Cardiac septum (tissue), 1 donor: Measurements from ENCODE around the gene MMP20. TPM values are rescaled to one million over a fixed set of nuclear protein-coding genes. Genes with fewer than 3 reads are reported as not detected.

Experiments
- DNase-seq: peaks from one replicate; pipeline ENCODE4 v3.0.0-alpha.2; 2020; ENCODE audit warnings: low spot score
- intact Hi-C: fragments of 100-400 bp; cut with DNase I; formaldehyde crosslinking; loops from one replicate; pipeline ENCODE4 v1.14.0; 2022
- total RNA-seq: library from RNA; stranded (reverse); fragmentation: NEBNext Ultra II Directional; extraction: Animal tissue kit (Norgen Biotek cat#: 25700); gene quantifications from one replicate; pipeline ENCODE4 v1.2.1, GENCODE V29; 2021
- donor health status: DM: no; HTN: no; CAD: no.

The MMP20 gene
- total RNA-seq, 1 donor from 2014 or later, result not detected

DNA sequence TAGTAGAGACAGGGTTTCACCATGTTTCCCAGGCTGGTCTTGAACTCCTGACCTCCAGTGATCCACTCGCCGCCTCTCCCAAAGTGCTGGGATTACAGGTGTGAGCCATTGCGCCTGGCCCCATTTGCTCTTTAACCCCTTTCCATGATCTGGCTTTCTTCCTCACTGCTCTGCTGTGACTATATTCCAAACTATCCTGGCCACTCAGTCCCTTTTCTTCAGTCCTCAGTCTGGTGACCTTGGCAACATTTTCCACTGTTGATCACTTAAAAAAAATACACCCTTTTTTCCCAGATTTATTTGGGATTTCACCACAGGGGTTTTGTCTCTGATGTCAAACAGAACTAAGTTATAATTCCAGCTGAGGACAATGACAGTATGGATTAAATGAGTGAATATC, 24.5 kb downstream of the MMP20 start:
- no peak for DNase-seq
- intact Hi-C loops, result no loop called here

- intact Hi-C loops, result no loop called here
- DNase-seq, result no peak
Observed at GRCh38 chr11:102599642-102600261, 25.4 kb downstream of the MMP20 start.

GRCh38 chr11:102598272-102598671, 26.9 kb downstream of the MMP20 start:
- intact Hi-C loops, result no loop called here
- DNase-seq, result no peak

DNA sequence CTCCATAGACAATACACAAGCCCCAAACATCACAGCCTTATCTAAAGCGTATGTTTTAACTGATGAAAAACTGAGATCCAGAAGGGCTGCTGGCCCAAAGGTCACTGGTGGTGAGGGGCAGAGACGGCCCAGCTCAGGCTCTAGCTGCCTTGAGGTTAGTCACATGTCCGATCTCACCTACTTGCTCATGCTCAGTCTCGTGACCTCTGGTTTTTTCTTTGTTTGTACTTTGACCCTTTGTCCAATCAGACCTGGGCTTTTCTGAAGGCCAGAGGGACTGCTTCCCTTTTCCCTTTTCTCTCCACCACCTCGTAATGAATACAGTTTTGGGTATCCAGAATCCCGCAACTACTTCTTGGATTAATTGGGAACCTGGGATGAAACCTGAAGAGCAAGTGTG, 28.6 kb downstream of the MMP20 start:
- no peak for DNase-seq
- intact Hi-C loops, result no loop called here

DNA sequence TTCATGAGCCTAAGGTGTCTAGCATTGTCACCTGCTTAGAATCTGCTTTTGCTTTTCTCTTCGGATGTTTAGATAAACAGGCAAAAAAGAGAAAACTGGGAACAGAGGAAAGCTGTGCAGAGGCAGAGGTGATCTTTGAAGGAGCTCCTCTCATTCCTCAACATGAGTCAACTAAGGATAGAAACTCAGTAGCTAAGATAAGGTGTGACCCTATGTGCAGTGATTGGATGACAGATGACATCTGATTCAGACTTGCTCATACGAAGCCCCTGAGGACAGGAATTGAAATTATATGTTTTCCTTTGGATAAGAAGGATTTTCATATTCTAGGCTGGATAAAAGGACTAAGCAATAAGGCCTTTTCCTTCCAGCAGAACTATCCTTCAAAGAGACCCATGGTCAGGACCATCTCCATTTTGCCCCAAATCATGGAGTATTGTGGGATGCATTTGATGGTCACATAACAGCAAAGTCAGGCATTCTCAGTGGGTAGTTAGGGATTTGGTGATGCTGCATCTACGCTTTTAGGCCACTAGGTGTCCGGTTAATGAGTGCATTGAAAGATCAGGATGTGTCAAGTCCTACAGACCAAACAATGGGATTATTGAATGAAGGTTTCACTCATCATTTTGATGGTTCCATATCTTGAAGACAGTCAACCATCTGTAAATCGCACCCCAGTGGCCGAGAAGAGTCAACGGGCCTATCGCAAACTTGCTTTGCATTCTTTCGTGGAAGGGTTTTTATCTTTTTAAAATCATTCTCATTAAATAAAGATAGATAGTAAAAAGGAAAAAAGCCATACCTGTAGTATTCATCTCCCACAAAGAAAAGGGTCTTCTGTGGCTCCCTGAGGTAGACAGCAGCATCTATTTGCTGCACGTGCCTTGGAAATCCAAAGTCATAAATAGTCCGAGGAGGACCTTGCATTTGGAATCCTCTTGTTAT, 32.2 kb downstream of the MMP20 start:
- no peak for DNase-seq
- intact Hi-C loops, result no loop called here

DNA sequence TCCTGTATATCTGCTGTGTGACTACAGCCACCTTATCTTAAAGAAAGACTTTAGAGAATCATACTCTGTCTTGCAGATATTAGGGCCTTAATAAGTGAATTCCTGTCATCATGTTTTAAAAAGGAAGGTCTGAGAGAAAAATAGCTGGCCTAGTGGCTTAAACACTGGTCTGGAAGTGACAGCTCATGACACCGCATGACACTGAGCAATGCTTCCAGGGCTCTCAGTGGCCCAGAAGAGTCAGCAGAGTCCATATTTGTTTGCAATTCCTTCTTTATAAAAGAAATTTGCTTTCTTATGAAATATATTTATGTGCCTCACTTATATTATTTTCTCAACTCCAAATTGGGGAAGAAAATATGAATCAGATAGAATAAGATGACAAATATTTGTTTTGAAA, 33.0 kb downstream of the MMP20 start:
- no peak for DNase-seq
- intact Hi-C loops, result no loop called here

- intact Hi-C loops, result no loop called here
Observed at GRCh38 chr11:102591160-102591718, 33.9 kb downstream of the MMP20 start.

GRCh38 chr11:102590276-102591049, 34.7 kb downstream of the MMP20 start:
- no peak for DNase-seq
- intact Hi-C loops, result no loop called here

More at GRCh38 chr11:102591160-102591718, 33.9 kb downstream of the MMP20 start:
- no peak for DNase-seq

- intact Hi-C loops, result no loop called here
- DNase-seq, result no peak
Observed at GRCh38 chr11:102589047-102589459, 36.1 kb downstream of the MMP20 start.

DNA sequence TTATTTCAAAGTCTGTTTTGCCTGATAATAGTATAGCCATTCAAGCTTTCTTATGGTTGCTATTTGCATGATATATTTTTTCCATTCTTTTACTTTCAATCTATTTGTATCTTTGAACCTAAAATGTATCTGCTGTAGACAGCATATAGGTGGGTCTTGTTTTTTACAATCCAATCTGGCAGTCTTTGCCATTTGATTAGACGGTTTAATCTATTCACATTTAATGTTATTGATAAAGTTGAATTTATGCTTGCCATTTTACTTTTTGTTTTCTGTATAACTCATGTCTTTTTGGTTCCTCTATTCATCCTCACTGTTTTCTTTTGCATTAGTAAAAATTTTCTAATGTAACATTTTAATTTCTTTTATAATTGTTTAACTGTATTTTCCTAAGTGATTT, 37.4 kb downstream of the MMP20 start:
- intact Hi-C loops, result no loop called here
- no peak for DNase-seq

DNA sequence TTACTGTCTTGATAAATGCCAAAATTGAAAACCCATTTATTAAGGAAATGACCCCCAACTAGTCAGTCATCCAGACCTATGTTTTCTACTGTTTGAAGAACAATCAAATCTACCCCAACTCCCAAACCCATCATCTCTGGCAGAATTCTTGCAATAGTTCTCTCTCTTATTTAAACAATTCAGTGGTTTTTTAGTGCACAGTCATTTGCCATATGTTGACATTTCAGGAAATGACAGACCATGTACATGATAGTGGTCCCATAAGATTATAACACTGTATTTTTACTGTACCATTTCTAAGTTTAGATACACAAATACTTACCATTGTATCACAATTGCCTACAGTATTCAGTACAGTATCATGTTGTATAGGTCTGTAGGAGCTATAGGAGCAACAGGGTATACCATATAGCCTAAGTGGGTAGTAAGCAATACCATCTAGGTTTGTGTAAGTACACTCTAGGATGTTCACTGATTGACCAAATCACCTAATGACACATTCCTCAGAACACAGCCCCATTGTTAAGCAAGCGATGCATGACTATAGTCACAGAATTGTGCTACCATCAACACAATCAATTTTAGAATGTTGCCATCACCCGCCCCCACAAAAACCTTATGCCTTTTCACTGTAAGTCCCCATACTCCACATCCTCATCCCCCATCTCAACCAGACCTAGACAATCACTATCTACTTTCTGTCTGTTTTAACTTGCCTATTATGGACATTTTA, 41.8 kb downstream of the MMP20 start:
- intact Hi-C loops, result no loop called here
- DNase-seq, result no peak

GRCh38 chr11:102582140-102582539, 43.0 kb downstream of the MMP20 start:
- no peak for DNase-seq
- intact Hi-C loops, result no loop called here

- no peak for DNase-seq
- intact Hi-C loops, result no loop called here
Observed at GRCh38 chr11:102581066-102581465, 44.1 kb downstream of the MMP20 start.

- intact Hi-C loops, result no loop called here
- no peak for DNase-seq
Observed at GRCh38 chr11:102580185-102580951, 44.8 kb downstream of the MMP20 start.

DNA sequence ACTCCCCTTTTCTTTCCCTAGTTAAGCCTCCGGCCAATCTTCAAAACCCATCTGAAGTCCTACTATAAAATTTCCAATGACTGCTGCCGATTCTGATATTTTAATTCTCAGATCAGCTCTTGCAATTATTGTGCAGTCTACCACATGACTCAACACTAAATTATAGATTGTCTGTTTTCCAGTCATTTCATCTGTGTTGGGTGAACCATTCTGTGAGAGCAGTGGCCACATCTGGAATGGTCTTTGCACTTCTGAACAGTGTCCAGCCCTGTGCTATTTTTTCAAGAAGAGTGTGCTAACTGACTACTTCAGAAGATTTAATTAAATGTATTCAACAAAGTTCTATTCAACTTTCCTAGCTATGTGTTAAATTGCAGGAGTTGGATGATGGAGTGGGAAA, 47.4 kb downstream of the MMP20 start:
- no peak for DNase-seq
- intact Hi-C loops, result no loop called here

GRCh38 chr11:102577182-102577581, 48.0 kb downstream of the MMP20 start:
- intact Hi-C loops, result no loop called here
- no peak for DNase-seq

DNA sequence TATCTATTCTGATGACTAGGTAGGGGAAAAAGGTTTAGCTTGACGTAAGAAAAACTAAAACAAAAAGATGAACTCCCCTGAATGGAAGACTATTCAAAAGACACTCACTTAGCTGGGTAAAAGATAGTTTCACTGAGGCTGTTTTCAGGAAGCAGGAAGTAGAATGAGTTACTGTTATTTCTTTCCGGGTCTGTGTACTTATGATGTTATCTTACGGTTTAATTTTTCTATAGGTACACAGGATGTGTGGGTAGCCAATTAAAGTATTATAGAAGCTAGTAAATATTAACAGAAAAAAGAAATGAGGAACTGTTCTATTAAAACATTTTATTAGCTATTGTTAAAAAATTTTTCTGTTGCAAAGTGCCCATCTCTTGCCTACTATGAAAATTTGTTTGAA, 48.8 kb downstream of the MMP20 start:
- intact Hi-C loops, result no loop called here
- DNase-seq, result no peak

- intact Hi-C loops, result no loop called here
- no peak for DNase-seq
Observed at GRCh38 chr11:102575012-102575411, 50.1 kb downstream of the MMP20 start.

DNA sequence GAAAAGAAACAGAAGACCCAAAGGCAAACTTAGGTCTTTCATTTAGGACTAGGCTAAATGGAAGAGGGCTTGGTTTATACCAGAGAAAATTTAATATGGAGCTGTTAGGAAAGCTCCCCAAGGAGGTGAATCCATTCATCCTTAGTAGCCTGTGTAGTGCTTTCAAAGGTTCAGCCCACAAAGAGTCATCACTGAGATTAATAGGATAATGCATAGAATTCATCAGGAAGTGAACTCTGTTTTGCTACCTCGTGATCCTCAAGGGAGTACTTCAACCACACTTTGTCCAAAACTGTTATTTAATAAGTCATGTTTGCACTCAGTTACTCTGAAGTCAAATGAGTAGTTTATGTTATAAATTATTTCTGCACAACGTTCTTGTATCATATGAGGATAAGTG, 51.3 kb downstream of the MMP20 start:
- DNase-seq, result no peak
- intact Hi-C loops, result no loop called here
